GM19238 (cell line): ENCODE measurements around the gene RAPGEF5.
A peak's percentile ranks its signal among the peaks of the same experiment; 100 is the strongest.

ENCODE experiments used
- DNase-seq: peaks from one replicate; pipeline ENCODE4 v3.0.0; 2011; ENCODE audit warnings: low spot score; ENCODE audit not compliant: insufficient read length

RAPGEF5 gene

DNA sequence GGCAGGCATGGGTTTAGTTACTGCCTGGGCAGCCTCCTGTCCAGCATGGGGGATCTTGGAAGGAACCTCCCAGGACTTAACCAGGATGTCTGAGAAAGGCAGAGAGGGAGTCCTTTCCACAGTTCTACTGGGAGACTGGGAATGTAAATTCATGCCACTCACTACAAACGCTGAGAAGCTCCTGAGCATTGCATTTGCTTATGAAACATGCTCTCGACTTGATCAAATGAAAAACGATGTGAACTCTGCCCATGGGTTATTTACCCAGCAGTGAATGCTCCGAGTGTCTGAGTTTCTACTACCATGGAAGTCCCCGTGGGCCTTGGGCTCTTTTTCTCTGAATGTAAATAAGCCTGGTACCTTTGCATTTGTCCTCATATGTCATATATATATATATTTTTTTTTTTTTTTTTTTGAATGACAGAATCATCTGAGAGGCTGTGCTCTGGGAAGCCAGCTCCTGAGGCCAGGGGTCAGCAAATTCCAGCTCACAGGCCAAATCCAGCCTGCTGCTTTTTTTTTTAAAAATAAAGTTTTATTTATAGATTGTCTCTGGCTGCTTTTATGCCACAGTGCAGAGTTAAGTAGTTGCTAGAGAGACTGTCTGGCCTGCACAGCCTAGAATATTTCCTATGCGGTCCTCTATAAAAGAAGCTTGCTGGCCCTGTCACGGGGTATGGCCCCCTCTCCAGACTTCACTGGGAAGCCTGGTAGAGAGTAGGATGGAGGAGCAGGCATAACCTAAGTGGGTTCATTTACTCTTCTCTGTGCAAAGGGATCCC is 21.4 kb upstream of the RAPGEF5 start:
- DNase-seq = no peak

GRCh38 chr7:22377703-22378102 is 20.7 kb upstream of the RAPGEF5 start:
- no peak for DNase-seq

- DNase-seq = no peak
Observed at GRCh38 chr7:22375359-22376048, 18.6 kb upstream of the RAPGEF5 start.

- no peak for DNase-seq
Observed at GRCh38 chr7:22373911-22374310, 17.0 kb upstream of the RAPGEF5 start.

DNA sequence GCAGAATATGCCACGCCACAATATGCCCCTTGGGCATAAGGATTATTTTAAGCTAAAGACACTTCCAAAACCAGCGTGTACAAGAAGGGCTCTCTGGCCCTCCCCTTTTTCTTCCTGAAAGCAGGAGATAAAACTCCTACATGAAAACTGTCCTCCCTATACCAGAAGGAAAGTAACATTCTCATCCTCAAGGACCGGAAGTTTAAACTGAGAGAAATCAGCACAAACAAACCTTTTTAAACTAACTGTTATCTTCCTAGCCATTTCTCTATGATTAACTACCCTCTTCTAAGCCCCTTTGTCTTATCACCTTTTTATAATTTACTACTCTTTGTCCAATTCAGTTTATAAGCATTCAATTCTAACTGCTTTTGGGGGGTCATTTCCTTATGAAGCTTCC is 16.4 kb upstream of the RAPGEF5 start:
- no peak for DNase-seq

GRCh38 chr7:22372863-22373262 is 15.9 kb upstream of the RAPGEF5 start:
- no peak for DNase-seq

DNA sequence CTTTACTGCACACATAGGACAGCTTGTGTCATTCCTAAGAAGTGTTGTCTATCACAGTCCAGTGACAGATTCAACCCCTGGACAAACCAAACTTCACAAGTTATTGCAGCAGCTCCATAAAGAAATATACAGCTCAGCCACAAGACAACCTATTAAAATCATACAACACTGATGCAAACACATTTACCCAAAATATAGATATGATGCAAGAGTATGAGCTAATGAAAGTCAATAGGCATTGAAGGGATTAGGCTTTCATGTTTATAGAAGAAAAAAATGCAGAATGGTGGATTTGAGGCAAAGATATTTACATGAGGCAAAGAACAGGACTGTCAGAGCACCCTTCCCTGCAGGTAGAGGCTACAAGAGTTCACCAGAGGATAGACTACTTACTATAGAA is 14.9 kb upstream of the RAPGEF5 start:
- no peak for DNase-seq

GRCh38 chr7:22364900-22365299 is 7.9 kb upstream of the RAPGEF5 start:
- no peak for DNase-seq

DNA sequence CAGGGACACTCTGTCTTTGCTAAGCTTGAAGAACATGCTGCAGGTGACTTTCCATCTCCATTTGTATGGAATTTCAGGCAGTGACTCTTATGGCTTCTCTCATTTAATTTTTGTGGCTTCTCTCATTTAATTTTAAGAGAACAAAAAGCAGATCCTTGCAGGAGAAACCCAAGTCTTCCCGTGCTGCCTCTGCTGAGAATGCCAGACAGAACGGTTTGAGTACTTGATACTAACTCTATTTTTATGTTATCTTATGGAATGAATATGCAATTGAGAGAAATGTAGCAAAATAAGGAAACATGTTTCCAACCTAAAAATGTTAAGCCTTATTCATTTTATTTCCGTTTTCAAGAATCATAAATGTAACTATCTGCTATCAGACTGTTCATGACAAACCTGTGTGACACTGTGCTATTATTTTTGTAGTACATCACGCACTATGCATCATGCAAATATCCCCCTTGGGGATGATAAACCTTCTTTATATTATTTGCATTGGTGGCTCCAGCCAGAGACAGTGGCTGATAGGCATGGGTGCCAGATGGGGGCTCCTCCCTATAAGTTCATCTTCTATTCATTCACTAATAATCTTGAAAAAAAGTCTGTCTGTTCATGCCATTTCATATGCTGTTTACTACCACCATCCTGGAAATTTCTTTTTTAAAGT is 6.9 kb upstream of the RAPGEF5 start:
- no peak for DNase-seq

GRCh38 chr7:22361795-22362194 is 4.8 kb upstream of the RAPGEF5 start:
- DNase-seq = no peak

- DNase-seq = no peak
Observed at GRCh38 chr7:22361320-22361719, 4.4 kb upstream of the RAPGEF5 start.

DNA sequence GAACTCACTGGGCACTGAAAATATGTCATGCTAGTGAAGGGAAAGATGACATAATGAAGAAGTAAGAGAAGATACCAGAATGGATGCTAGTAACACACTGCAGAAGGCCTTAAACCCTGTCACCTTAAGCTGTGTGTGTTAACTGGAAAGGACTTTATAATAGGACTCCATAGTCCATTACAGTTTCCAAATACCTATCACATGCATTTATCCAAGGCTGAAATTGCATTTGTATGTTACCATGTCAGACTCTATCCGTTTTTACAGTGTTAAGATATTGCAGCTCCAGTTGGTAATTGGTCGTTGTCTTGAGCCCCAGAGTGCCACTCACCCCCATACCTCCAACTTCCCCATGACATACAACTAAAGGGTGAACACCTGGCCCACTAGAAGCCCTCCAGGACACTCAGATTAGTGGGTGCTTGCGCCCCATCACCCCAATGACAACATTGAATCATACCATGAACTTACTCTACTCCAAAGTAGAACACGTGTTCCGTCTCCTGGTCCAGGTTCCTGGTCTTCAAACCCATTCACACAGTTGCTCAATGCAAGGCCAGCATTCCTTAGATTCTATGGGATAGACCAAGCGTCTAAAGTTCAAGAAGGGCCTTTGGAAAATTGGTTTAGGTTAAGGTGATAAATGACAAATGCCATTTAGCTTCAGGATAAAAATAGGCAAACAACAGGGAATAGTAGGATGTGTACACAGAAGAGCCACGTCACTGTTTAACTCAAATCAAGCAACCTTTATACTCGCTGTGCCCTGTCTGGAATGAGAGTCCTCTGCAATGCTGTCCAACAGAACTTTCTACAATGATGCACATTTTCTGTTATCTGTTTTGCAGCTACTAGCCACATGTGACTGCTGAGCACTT is 2.1 kb upstream of the RAPGEF5 start:
- no peak for DNase-seq

GRCh38 chr7:22357311-22358175 is 589 bp upstream of the RAPGEF5 start:
- no peak for DNase-seq

DNA sequence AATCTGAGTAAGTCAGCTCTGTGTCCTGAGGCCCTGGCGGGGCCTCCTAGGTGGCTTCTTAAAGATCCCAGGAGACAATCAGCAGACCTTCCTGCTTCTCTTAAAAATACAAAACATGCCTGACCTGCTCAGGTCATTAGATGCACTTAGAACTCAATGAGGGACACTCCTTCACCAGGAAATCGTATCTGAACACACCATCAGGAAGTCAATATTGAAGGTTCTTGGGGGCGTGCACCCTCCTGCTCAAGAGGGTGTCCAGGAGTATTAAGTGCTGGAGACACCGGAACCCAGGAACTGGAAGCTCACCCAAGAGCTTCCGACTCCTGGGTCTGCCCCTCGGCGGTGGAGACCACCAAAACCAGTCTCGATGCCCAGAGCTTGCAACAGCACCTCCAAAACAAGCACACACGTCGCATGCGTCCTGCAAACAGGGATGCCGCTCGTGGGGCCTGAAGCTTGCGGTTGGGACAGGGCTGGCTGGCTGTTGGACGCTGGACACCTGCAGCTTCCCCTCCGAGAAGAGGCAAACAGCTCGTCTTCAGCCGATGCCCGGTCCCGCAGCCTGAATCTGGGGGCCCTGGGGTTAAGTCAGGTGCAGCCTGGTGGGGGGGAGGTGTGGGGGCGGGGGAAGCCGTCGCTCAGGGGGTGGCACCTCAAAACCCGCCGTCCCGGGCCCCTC is 803 bp downstream of the RAPGEF5 start:
- no peak for DNase-seq

DNA sequence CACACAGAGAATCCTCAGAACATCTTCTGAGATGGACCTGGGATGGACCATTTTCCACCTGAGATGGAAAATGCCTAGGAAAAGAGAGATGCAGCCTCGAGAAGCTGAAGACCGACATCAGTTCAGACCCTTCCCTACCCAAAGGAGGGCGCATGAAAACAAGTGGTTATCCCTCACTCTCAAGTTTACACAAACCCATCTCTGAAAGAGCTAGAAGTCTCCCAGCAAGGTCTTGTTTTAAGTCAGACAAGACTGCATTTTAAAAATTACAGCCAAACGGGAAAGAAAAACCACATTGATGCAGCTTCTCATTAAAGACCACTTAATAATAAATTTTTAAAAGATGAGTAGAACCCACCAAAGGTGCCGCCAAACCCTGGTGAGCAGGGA is 1.3 kb downstream of the RAPGEF5 start:
- no peak for DNase-seq

DNA sequence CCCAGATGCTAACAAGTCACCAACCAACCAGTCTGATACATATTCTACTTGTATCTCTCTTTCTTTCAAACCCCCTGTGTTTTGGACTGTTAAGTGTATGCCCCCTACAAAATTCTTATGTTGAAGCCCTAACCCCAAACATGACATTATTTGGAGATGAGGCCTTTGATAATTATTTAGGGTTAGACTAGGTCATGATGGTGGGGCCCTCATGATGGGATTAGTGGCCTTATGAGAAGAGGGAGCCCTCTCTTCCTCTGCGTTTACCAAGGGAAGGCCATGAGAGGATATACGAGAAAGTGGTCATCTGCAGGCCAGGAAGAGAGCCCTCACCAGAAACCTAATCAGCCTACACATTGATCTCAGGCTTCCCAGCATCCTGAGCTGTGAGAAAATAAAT is 2.5 kb downstream of the RAPGEF5 start:
- DNase-seq = no peak

GRCh38 chr7:22352887-22353286 is 4.1 kb downstream of the RAPGEF5 start:
- DNase-seq = no peak

- DNase-seq = no peak
Observed at GRCh38 chr7:22351878-22352277, 5.1 kb downstream of the RAPGEF5 start.

GRCh38 chr7:22351329-22351692 is 5.6 kb downstream of the RAPGEF5 start:
- peak; percentile 15 for DNase-seq
